ENCODE results near the gene SRP68.

SRP68 gene

DNA sequence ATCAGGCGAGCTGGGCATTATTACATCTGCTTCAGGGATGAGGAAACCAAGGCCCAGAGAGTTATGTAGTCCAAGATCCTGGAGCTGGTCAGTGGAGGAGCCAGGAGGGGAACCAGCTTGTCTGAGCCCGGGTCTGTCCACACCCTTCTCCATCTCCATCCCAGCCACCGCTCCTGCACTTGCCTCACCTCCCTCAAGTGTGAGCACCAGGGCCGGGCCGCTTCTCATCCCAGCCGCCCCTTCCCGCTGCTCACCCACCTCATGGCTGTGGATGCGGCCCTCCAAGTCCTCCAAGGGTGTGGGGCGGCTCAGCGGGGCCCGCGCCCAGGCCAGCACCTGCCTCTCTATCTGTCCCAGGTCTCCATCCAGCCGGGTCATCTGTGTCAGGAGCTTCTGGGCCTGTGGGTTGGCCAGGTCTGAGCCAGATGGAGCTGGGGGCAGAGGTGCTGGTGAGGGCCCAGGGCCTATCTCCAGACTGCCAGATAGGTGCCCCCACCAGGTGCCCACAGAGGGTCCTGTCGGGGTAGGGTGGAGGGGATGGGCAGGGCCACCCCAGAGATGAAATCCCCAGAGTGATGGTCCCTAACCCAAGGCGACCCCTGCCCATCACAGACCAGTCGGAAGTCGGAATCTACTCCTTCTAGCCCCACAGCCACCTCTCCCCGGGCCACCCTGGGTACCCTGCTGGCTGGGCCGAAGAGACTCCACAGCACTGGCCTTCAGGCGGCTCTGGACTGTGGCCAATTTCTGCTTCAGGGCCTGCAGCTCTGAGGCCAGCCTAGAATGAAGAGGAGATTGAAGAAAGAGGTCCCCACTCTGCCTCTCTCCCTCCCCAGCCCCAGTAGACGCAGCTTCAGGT lies 54.6 kb downstream of the SRP68 start:
- no peak for DNase-seq

DNA sequence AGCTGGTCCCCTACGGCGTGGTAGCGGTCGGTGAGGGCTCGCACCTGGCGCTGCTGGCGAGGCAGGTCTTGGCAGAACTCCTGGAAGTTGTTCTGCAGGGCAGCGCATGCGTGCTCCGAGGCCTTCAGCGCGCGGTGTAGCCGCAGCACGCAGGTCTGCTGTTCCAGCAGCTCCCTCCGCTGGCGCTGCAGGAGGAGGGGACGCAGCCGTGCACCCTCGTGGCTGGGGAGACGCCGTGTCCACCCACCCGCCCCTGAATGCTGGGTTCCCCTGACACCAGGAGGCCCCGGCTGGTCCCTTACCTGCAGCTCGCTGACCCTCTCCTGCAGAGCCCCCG lies 57.4 kb downstream of the SRP68 start:
- no peak for DNase-seq

DNA sequence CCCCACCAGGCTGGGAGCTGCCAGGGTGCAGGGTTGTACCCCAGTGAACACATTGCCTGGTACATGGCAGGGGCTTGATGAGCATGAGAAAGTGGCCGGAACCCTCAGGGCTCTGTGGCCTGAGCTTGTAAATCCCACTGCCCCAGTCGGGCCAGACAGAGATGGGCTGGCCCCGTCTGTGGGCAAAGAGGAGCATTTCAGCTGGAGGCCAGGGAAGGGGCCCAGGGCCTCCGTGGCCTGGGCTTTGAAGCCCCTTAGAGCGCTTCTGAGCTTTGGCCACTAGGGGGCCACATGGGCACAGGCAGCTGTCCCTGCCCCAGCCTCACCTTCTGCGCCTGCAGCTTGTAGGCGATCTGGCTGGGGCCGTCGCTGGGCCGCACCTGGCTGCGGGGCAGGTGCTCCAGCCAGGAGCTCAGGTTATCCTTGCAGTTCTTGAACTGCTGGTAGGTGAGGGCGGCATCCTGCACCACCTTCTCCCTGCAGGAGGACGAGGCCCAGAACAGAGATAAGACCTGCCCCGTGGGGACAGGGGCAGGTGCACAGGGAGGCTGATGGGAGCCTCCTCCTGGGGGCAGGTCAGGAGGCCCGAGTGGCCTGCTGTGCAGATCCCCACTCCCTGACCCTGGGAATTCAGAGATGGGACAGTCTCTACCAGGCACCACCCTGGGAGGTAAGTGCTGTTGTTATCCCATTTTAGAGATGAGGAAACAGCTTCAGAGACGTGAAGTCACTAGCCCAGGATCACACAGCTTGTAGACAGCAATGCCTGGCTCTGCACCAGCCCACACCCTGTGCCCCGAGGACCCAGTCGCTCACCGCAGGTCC lies 58.0 kb downstream of the SRP68 start:
- peak; percentile 68 for DNase-seq

GRCh38 chr17:76013377-76013932 lies 58.9 kb downstream of the SRP68 start:
- DNase-seq: no peak

DNA sequence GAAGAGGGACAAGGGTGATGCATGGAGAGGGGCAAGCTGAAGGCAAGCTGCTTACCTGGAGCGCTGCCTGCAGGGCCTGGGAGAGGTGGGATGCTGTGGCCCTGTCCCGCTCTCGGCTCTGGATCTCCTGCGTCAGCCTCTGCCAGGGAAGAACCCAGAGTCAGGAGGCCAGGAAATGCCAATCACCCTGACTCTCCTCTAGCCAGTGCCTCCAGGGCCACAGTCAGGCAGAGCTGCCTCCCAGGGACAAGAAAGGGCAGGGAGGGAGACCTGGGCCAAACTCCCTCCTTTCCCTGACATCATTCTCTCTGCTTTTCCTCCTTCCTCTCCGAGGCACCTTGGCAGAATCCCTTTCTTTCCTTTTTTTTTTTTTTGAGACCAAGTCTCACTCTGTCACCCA lies 60.4 kb downstream of the SRP68 start:
- DNase-seq: no peak

DNA sequence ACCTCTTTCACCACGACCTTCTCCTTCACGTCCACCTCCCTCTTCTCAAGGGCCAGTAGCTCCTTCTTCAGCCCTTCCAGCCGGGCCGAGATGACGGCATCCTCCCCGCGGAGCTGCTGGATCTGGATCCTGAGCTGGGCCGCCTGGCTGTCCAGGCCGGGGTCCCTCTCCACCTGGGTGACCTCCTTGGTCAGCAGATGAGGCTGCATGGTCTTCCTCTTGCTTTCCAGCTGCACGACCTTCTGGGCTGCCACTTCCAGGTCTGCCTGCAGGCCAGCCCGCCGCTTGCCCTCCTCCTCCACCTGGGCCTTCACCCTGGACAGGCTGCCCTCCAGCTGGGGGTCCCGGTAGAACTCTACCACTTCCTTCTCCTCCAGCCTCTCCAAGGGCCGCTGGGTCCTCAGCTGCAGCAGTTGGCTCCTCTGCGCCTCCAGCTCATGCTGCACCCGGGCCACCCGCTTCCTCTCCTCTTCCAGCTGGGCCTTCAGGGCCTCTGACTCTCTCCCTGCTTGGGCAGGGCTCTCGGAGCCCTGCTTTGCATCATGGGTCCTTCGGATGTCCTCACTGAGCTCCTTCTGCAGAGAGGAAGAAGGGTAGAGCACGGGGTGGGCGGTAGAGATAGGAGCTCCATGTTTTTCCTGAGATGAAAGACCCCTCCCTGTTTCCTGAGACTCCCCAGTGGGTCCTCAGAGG lies 62.2 kb downstream of the SRP68 start:
- DNase-seq: no peak

- no peak for DNase-seq
Observed at GRCh38 chr17:76009447-76009846, 62.9 kb downstream of the SRP68 start.

GRCh38 chr17:76008630-76009425 lies 63.5 kb downstream of the SRP68 start:
- DNase-seq: no peak

GRCh38 chr17:76008208-76008607 lies 64.1 kb downstream of the SRP68 start:
- DNase-seq: no peak

DNA sequence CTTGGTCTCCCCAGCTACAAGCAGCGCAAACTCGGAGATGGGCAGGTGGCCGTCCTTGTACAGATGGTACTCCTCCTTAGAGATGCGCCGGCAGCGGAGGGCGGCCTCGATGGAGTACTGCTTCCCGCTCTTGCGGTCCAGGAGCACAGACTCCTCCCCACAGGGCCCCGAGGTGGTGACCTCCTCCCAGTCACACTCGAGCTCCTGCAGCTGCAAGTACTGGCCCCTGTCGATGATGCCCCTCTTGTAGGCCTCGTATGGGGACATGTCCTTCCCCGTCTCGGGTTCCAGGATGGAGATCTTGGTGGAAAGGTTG lies 64.5 kb downstream of the SRP68 start:
- no peak for DNase-seq

DNA sequence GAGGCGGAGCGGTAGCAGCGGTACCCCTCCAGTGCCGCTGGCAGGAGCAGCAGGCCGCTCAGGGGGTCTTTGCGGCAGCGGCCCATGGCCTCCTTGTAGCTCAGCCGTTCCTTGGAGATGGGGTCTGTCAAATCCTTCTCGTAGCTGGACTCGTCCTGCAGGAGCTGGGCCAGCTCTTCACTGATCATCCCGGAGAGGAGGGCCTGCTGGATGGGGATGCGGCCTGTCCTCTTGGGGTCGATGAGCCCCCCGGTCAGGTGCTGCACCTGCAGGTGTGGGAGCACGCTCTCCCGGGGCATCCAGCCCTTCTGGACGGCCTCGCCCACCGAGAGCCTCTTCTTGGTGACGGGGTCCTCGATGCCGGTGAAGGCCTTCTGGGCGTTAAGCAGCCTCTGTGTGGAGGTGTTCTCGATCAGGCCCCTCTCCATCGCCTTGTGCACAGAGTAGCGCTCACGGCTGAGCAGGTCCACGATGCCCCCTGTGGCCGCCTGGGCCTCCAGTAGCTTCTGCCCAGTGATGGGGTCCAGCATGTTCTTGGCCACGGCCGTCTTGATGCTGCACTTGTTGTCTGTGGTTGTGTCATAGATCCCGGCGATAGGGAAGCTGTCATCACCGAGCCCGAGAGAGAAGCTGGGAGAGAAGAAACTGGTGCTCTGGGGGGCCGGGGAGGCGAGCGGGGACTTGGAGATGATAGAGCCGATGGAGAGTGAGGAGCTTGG lies 65.0 kb downstream of the SRP68 start:
- DNase-seq: no peak

DNA sequence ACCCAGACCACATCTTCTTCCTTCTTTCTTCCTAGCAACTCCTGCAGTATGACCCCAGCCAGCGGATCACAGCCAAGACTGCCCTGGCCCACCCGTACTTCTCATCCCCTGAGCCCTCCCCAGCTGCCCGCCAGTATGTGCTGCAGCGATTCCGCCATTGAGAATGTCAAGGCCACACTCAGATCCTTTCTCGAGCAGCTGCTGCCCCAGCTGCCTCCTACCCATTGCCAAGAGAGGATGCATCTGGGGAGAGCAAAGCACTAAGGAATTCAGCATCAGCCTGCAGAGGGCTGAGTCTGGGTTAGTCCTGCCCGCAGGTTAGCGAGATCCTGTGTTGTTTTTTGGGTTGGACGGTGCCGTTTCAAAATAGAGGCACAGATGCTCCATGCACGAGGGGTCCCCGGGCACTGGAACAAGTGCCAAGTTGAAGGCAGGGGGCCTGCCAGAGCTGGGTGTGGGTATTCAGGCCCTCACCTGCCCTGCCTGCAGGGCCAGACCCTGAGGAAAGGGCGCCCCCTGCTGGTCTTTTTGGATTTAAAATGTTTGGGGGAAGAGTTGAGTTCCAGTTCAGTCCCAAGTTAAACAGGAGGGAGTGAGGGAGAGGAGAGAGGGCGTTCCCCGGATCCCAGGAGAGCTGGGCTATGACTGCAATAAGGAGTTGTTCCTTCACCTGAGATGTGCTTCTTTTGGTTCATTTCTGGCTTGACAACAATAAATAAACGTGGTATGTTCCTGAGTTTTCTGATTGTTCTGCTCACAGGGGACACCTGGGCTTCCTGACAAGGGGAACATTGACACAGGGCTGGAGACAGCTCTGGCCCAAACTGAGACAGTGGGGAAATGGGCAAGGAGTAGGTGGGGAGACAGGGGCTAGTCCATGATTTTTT lies 66.8 kb downstream of the SRP68 start:
- peak; percentile 63 for DNase-seq

DNA sequence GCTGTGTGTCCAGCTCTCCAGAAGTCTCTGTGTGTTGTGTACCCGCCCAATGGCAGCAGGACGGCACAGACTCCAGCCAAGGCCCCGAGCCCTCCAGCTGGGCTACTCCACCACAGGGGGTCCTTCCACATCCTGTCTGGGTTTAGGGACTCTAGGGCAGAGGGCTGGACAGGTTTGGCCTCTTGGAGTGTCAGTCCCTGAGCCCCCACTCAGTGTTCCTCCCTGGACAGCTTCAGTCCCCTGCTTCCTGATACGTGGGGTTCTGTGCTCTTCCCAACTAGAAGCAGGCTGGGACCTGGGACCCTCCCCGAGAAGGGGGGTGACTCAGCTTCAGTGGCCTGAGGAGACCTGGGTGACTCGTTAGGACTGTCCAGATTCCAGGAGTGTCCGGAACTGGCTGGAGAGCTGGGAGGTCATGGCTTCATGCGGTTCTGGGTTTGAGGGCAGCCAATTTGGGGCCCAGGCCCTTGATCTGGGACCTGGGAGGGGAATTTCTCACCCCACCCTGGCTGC lies 67.5 kb downstream of the SRP68 start:
- no peak for DNase-seq

GRCh38 chr17:76003915-76004314 lies 68.4 kb downstream of the SRP68 start:
- no peak for DNase-seq

DNA sequence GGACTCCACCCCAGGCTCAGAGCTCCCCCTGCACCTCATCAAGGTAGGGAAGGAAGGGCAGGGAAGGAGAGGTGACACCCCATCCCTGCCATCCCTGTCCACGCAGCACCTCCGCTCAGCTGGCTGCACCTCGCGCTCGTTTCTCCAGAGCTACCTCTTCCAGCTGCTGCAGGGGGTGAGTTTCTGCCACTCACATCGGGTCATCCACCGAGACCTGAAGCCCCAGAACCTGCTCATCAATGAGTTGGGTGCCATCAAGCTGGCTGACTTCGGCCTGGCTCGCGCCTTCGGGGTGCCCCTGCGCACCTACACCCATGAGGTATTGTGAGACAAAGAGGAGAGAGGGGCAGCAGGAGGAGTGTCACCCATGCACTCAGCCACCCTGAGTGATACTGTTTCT lies 70.2 kb downstream of the SRP68 start:
- DNase-seq: no peak

GRCh38 chr17:76000755-76001521 lies 71.4 kb downstream of the SRP68 start, which contains the start of gene CDK3:
Gene CDK3 (plus strand): TSS chr17:76000855. CDS start chr17:76001426, 571 bp downstream.
- DNase-seq: no peak

DNA sequence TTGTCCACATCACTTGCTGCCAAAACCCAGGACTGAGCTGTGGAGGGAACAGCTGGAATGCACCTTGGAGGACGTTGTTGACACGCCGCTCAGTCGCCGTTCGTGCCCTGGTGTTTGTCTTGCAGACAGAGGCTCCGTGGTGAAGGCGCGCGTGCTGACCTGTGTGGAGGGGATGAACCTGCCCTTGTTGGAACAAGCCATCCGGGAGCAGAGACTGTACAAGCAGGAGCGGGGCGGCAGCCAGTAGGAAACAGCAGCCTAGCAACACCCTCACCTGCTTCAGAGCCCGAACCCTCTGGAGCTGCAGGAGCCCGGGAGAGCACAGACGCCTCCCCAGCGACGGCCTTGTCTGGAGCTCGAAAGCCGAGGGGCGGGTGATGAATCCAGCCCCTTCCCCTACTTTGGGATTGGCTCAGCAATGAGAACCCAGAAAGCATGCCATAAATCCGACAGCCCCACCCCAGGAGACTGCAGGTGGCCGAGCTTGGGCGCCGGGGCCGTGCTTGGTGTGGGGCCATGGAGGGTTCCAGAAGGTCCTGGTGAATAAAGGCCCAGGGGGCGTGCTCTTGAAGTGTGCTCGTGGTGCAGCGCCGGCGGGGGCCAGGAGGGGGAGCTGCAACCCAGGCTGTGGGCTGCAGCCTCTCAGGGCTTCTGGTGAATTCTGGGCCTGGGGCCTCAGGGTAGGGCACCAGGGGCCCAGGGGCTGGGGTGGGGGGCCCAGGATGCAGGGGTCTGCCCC lies 72.1 kb downstream of the SRP68 start:
- DNase-seq: peak; percentile 47

GRCh38 chr17:75998327-75998795 lies 74.0 kb downstream of the SRP68 start:
- DNase-seq: no peak
